IMR-90 (cell line): Measurements from ENCODE around the gene P2RX3. TPM values are rescaled to one million over a fixed set of nuclear protein-coding genes. Genes with fewer than 3 reads are reported as not detected.

Source experiments
- ATAC-seq: fragments of 200-7000 bp; cut with Tn5 transposase; 2 replicates; pipeline ENCODE4 v1.9.1; 2020; ENCODE audit warnings: low read depth, mild to moderate bottlenecking, moderate library complexity
- BruUV-seq: library from RNA; stranded (reverse); fragments of 400-500 nt; replicated peaks from 2 replicates; lab custom pipeline; 2021; lab: Mats Ljungman, UMichigan
- CTCF ChIA-PET: fragments of 300-600 bp; formaldehyde crosslinking; extraction: SDS; loops from one replicate; lab custom pipeline; 2021; ENCODE audit warnings: antibody characterized with exemption; lab: Yijun Ruan, JAX
- POLR2A ChIA-PET: fragments of 300-600 bp; sonication (Branson Sonifier 250); formaldehyde crosslinking; loops from one replicate; lab custom pipeline; 2022; ENCODE audit warnings: antibody characterized with exemption; ENCODE audit not compliant: unreplicated experiment; lab: Charles Lee
- DNase-seq: peaks from one replicate; pipeline ENCODE4 v3.0.0; 2013
- H2AFZ ChIP-seq: replicated peaks from 2 replicates; pipeline ENCODE3; 2013; ENCODE audit warnings: low read length, mild to moderate bottlenecking; ENCODE audit not compliant: poor library complexity
- H2AK5ac ChIP-seq: 2 replicates; pipeline ENCODE4 v1.6.1; 2013; ENCODE audit warnings: low read depth, low read length, inconsistent platforms
- H2AK9ac ChIP-seq: replicated peaks from 2 replicates; pipeline ENCODE3; 2013; ENCODE audit warnings: mild to moderate bottlenecking, low read depth, low read length, moderate library complexity; ENCODE audit not compliant: poor library complexity
- H2BK120ac ChIP-seq: 2 replicates; pipeline ENCODE4 v1.6.1; 2013; ENCODE audit warnings: low read depth, low read length, inconsistent platforms
- H2BK15ac ChIP-seq: 3 replicates; pipeline ENCODE4 v1.6.1; 2013; ENCODE audit warnings: low read depth, low read length, inconsistent platforms
- H2BK20ac ChIP-seq: 2 replicates; pipeline ENCODE4 v1.6.1; 2013; ENCODE audit warnings: low read depth, mild to moderate bottlenecking, inconsistent platforms, low read length, moderate library complexity
- H2BK5ac ChIP-seq: 2 replicates; pipeline ENCODE4 v1.6.1; 2013; ENCODE audit warnings: mild to moderate bottlenecking, low read depth, low read length, inconsistent platforms; ENCODE audit not compliant: poor library complexity, severe bottlenecking
- H3K14ac ChIP-seq: replicated peaks from 2 replicates; pipeline ENCODE4 v1.6.1; 2013; ENCODE audit warnings: low read depth, low read length, inconsistent platforms
- H3K18ac ChIP-seq: 2 replicates; pipeline ENCODE4 v1.6.1; 2013; ENCODE audit warnings: low read depth, low read length, control low read depth
- H3K23ac ChIP-seq: 2 replicates; pipeline ENCODE4 v1.6.1; 2013; ENCODE audit warnings: low read depth, low read length, inconsistent platforms
- H3K27ac ChIP-seq: 2 replicates; pipeline ENCODE4 v1.5.1; 2013; ENCODE audit warnings: mild to moderate bottlenecking, control low read depth, low read length; ENCODE audit not compliant: insufficient read depth
- H3K27me3 ChIP-seq: 2 replicates; pipeline ENCODE4 v1.6.1; 2013; ENCODE audit warnings: low read length; ENCODE audit not compliant: control insufficient read depth, insufficient read depth
- H3K36me3 ChIP-seq: 2 replicates; pipeline ENCODE4 v1.6.1; 2013; ENCODE audit warnings: low read length, mixed read lengths; ENCODE audit not compliant: control insufficient read depth, insufficient read depth
- H3K4ac ChIP-seq: 2 replicates; pipeline ENCODE4 v1.6.1; 2013; ENCODE audit warnings: low read depth, low read length, inconsistent platforms
- H3K4me1 ChIP-seq: 2 replicates; pipeline ENCODE4 v1.6.1; 2013; ENCODE audit warnings: low read length, mixed read lengths; ENCODE audit not compliant: control insufficient read depth, insufficient read depth
- H3K4me2 ChIP-seq: 2 replicates; pipeline ENCODE4 v1.6.1; 2013; ENCODE audit warnings: low read depth, mild to moderate bottlenecking, control low read depth, low read length, moderate library complexity
- H3K4me3 ChIP-seq: 2 replicates; pipeline ENCODE4 v1.5.1; 2013; ENCODE audit warnings: low read depth, mild to moderate bottlenecking, control low read depth, low read length, moderate library complexity; ENCODE audit not compliant: insufficient read depth
- H3K56ac ChIP-seq: 2 replicates; pipeline ENCODE4 v1.6.1; 2013; ENCODE audit warnings: low read length, inconsistent platforms; ENCODE audit not compliant: insufficient read depth; ENCODE audit errors: extremely low read depth
- H3K79me1 ChIP-seq, 2 experiments: 2 replicates each; pipeline ENCODE4 v1.6.1; 2013; ENCODE audit warnings: low read length in 2 of 2, inconsistent platforms in 1 of 2, low read depth in 1 of 2
- H3K9ac ChIP-seq: 2 replicates; pipeline ENCODE4 v1.6.1; 2013; ENCODE audit warnings: low read depth, low read length, control low read depth
- H3K9me1 ChIP-seq: 2 replicates; pipeline ENCODE4 v1.6.1; 2013; ENCODE audit warnings: low read length, inconsistent platforms; ENCODE audit not compliant: insufficient read depth
- H3K9me3 ChIP-seq: 2 replicates; pipeline ENCODE4 v1.6.1; 2013; ENCODE audit warnings: low read length; ENCODE audit not compliant: control insufficient read depth, insufficient read depth
- H4K20me1 ChIP-seq: 2 replicates; pipeline ENCODE4 v1.6.1; 2013; ENCODE audit warnings: low read length, inconsistent platforms; ENCODE audit not compliant: insufficient read depth
- H4K5ac ChIP-seq: 2 replicates; pipeline ENCODE4 v1.6.1; 2013; ENCODE audit warnings: mild to moderate bottlenecking, low read depth, low read length, control low read depth
- H4K8ac ChIP-seq, 2 experiments: 2 replicates each; pipeline ENCODE4 v1.6.1; 2013; ENCODE audit warnings: low read depth in 2 of 2, low read length in 2 of 2, control low read depth in 1 of 2, inconsistent platforms in 1 of 2
- H4K91ac ChIP-seq: 2 replicates; pipeline ENCODE4 v1.6.1; 2013; ENCODE audit warnings: low read depth, low read length, inconsistent platforms; ENCODE audit not compliant: insufficient read depth
- BHLHE40 ChIP-seq: fragments of 150-350 bp; IDR thresholded peaks from 2 replicates; pipeline ENCODE4 v1.6.1; 2016; ENCODE audit warnings: mild to moderate bottlenecking, low read depth, low read length
- CHD1 ChIP-seq: IDR thresholded peaks from 2 replicates; pipeline ENCODE4 v1.6.1; 2012; ENCODE audit warnings: low read depth, low read length, improper control_type of control experiment
- CTCF ChIP-seq: conservative IDR thresholded peaks from 2 replicates; pipeline ENCODE4 v1.5.1; 2012; ENCODE audit warnings: mild to moderate bottlenecking, low read depth, low read length, improper control_type of control experiment
- ELK1 ChIP-seq: fragments of 150-350 bp; IDR thresholded peaks from 2 replicates; pipeline ENCODE4 v1.6.1; 2016; ENCODE audit warnings: low read depth, mild to moderate bottlenecking, low read length, moderate library complexity, borderline replicate concordance
- FOS ChIP-seq: fragments of 150-350 bp; IDR thresholded peaks from 2 replicates; pipeline ENCODE4 v1.6.1; 2016; ENCODE audit warnings: low read depth, low read length
- MAFK ChIP-seq: IDR thresholded peaks from 2 replicates; pipeline ENCODE4 v1.6.1; 2012; ENCODE audit warnings: low read depth, low read length, improper control_type of control experiment
- MXI1 ChIP-seq: IDR thresholded peaks from 2 replicates; pipeline ENCODE4 v1.6.1; 2012; ENCODE audit warnings: low read depth, mild to moderate bottlenecking, low read length, moderate library complexity, borderline replicate concordance
- RAD21 ChIP-seq: IDR thresholded peaks from 2 replicates; pipeline ENCODE4 v1.6.1; 2012; ENCODE audit warnings: low read length, improper control_type of control experiment
- RCOR1 ChIP-seq: IDR thresholded peaks from 2 replicates; pipeline ENCODE4 v1.6.1; 2012; ENCODE audit warnings: mild to moderate bottlenecking, low read length, improper control_type of control experiment; ENCODE audit not compliant: insufficient replicate concordance
- USF2 ChIP-seq: fragments of 150-350 bp; IDR thresholded peaks from 2 replicates; pipeline ENCODE4 v1.6.1; 2017; ENCODE audit warnings: mild to moderate bottlenecking, antibody characterized with exemption, low read length, low read depth
- WGBS, 2 experiments: methylation state at CpG; one replicate each; pipeline versions ENCODE4 v1.1.5 to v1.1.7; 2013; ENCODE audit warnings: missing lambda C conversion rate in 2 of 2; ENCODE audit not compliant: insufficient read length in 1 of 2; ENCODE audit errors: extremely low coverage in 2 of 2; 5-methylcytosine and 5-hydroxymethylcytosine counted together
- dilution Hi-C: fragments of 300-500 bp; cut with HindIII; formaldehyde crosslinking; loops from one replicate; pipeline ENCODE4 v1.14.3; 2018; ENCODE audit warnings: low sequenced_read_pairs; ENCODE audit not compliant: unreplicated experiment
- in situ Hi-C: fragments of 300-500 bp; cut with MboI; formaldehyde crosslinking; loops from 3 replicates; pipeline ENCODE4 v1.14.3; 2019; ENCODE audit warnings: low sequenced_read_pairs, inconsistent platforms, mixed read lengths
- intact Hi-C: fragments of 100-400 bp; cut with micrococcal nuclease; formaldehyde crosslinking; loops from 2 replicates; pipeline ENCODE4 v1.10.0; 2022
- polyA plus RNA-seq, 3 experiments: library from polyadenylated mRNA; depleted of rRNA; stranded (reverse); fragments of >200 nt; gene quantifications; 2 replicates each; pipeline ENCODE4 v1.2.3, GENCODE V29; 2012; ENCODE audit warnings: low replicate concordance in 1 of 3
- total RNA-seq: library from RNA; depleted of rRNA; stranded (reverse); fragments of >200 nt; gene quantifications from 2 replicates; pipeline ENCODE4 v1.2.3, GENCODE V29; 2012

P2RX3 gene
- total and polyA plus RNA-seq, 2 of the 4 experiments (the other 2 are of a cell fraction) = not detected

GRCh38 chr11:57325735-57326048, 12.5 kb upstream of the P2RX3 start:
- intact Hi-C loops (no loop called here), dilution Hi-C loops (no loop called here), in situ Hi-C loops (no loop called here)
- Histone ChIP-seq H4K20me1 (peaks cover 27% of the 10 kb centered on the region), H3K9ac (peak overlapping the region; percentile 78), H2AK9ac (peak overlapping the region; percentile 4), H3K27me3 (no peaks in the 10 kb centered on the region), H4K8ac (peak overlapping the region; percentile 55 to 78; a peak in 3 of 4 replicates), H2BK120ac (peak overlapping the region; percentile 71), H3K36me3 (peaks cover 42% of the 10 kb centered on the region), H3K9me1 (peaks cover 20% of the 10 kb centered on the region), H2AK5ac (peak overlapping the region; percentile 91), H3K23ac (peak overlapping the region; percentile 93), H4K5ac (peak overlapping the region; percentile 65), H2AFZ (peak overlapping the region; percentile 80), H2BK20ac (peak overlapping the region; percentile 38; the same call in 1 of the 2 replicates), H3K4ac (peak overlapping the region; percentile 92), H3K79me1 (peaks cover 9 to 55% of the 10 kb centered on the region in 2 experiments), H3K9me3 (no peaks in the 10 kb centered on the region), H3K14ac (peak overlapping the region; percentile 86), H3K4me3 (peak overlapping the region; percentile 97), H3K4me2 (peak overlapping the region; percentile 72), H3K27ac (peak overlapping the region; percentile 90), H4K91ac (peak overlapping the region; percentile 86), H3K18ac (peak overlapping the region; percentile 33), H2BK15ac (peak overlapping the region; percentile 22; the same call in 2 of the 3 replicates), H2BK5ac (peak overlapping the region; percentile 74), H3K4me1 (peaks cover 20% of the 10 kb centered on the region), H3K56ac (peak overlapping the region; percentile 90)
- DNase-seq (no peak), ATAC-seq (no peak)
- ChIA-PET CTCF (interaction anchor here (0.7 kb wide), 1 partner anchor 315 kb away, joined by 3 read pairs; no protein-coding TSS in a partner anchor), POLR2A (interaction anchor here (2.1 kb wide), 1 partner anchor 10 kb away, joined by 9 read pairs; the partner anchor contains the start of gene SSRP1)
- no peak for TF ChIP-seq RAD21
- no peak for TF ChIP-seq CHD1
- no peak for TF ChIP-seq RCOR1
- no peak for TF ChIP-seq FOS
- no peak for TF ChIP-seq MXI1
- no peak for TF ChIP-seq MAFK
- TF ChIP-seq ELK1 = no peak
- TF ChIP-seq CTCF = no peak
- TF ChIP-seq USF2 = no peak
- no peak for TF ChIP-seq BHLHE40
- no TSS peak for BruUV-seq
- WGBS, 2 experiments = no CpG with 5 or more reads among the region's 6 CpGs
